Stimulated activated CD8-positive, alpha-beta memory T cell treated with anti-CD3 and anti-CD28 coated beads, Interleukin-4, amount 100 ng/mL, for 48 hours (primary cell): ENCODE data around the gene ARHGEF4.
"Not testable (repeated sequence)": the region's sequence is repeated elsewhere in the genome, so short reads cannot be mapped to it uniquely, and the experiment has no call there.

ENCODE experiments used
- DNase-seq: peaks from one replicate; pipeline ENCODE4 v3.0.0-alpha.2; 2020

Gene ARHGEF4

GRCh38 chr2:131055169-131056065, 218.7 kb downstream of the ARHGEF4 start:
- DNase-seq: no peak

- DNase-seq: no peak
These were observed 219.7 kb downstream of the ARHGEF4 start for GRCh38 chr2:131056204-131056931.

- DNase-seq: no peak
These were observed 220.2 kb downstream of the ARHGEF4 start for GRCh38 chr2:131056932-131057287.

GRCh38 chr2:131058214-131058843, 221.6 kb downstream of the ARHGEF4 start:
- DNase-seq: no peak

GRCh38 chr2:131058920-131059319, 222.2 kb downstream of the ARHGEF4 start:
- no peak for DNase-seq

- no peak for DNase-seq
These were observed 227.0 kb downstream of the ARHGEF4 start for GRCh38 chr2:131063501-131064283.

- DNase-seq: no peak
These were observed 228.1 kb downstream of the ARHGEF4 start for GRCh38 chr2:131064589-131065512.

GRCh38 chr2:131067465-131068125, 230.9 kb downstream of the ARHGEF4 start:
- no peak for DNase-seq

- not testable (repeated sequence) for DNase-seq
These were observed 231.5 kb downstream of the ARHGEF4 start for GRCh38 chr2:131068172-131068571.

- not testable (repeated sequence) for DNase-seq
These were observed 238.9 kb downstream of the ARHGEF4 start for GRCh38 chr2:131075578-131075977.

- DNase-seq: no peak
These were observed 240.0 kb downstream of the ARHGEF4 start for GRCh38 chr2:131076707-131077106.

- DNase-seq: no peak
These were observed 240.6 kb downstream of the ARHGEF4 start for GRCh38 chr2:131077182-131077846.

GRCh38 chr2:131077966-131078365, 241.3 kb downstream of the ARHGEF4 start:
- DNase-seq: no peak

GRCh38 chr2:131079931-131080330, 243.2 kb downstream of the ARHGEF4 start:
- DNase-seq: not testable (repeated sequence)

- DNase-seq: no peak
These were observed 244.5 kb downstream of the ARHGEF4 start for GRCh38 chr2:131081190-131081589.

GRCh38 chr2:131085646-131086045, 248.9 kb downstream of the ARHGEF4 start:
- DNase-seq: no peak

- peak; percentile 63 for DNase-seq
These were observed 255.8 kb downstream of the ARHGEF4 start for GRCh38 chr2:131092458-131093005.

- DNase-seq: peak; percentile 88
These were observed 256.4 kb downstream of the ARHGEF4 start, which contains the start of gene FAM168B for GRCh38 chr2:131093006-131093695. TSS of gene FAM168B (minus strand) at chr2:131093460. CDS start at chr2:131082646, 10,814 bp downstream.
